Trophoblast cell (in vitro differentiated cells and primary cell): ENCODE measurements around the gene UBN1.

Source experiments
- DNase-seq, 2 donors: peaks; one replicate each; pipeline ENCODE4 v3.0.0-alpha.2; 2016
- H2AFZ ChIP-seq: 2 replicates; pipeline ENCODE4 v1.6.1; 2013; ENCODE audit warnings: low read length, moderate library complexity, mild to moderate bottlenecking; ENCODE audit not compliant: insufficient read depth, poor library complexity
- H2AK5ac ChIP-seq: 2 replicates; pipeline ENCODE4 v1.6.1; 2013; ENCODE audit warnings: mild to moderate bottlenecking, low read length
- H2BK120ac ChIP-seq: 2 replicates; pipeline ENCODE4 v1.6.1; 2013; ENCODE audit warnings: low read length, mild to moderate bottlenecking, moderate library complexity; ENCODE audit not compliant: insufficient read depth, poor library complexity
- H2BK12ac ChIP-seq: 2 replicates; pipeline ENCODE4 v1.6.1; 2013; ENCODE audit warnings: mild to moderate bottlenecking, low read length, moderate library complexity
- H2BK5ac ChIP-seq: 2 replicates; pipeline ENCODE4 v1.6.1; 2013; ENCODE audit warnings: low read length, low read depth, moderate library complexity, mild to moderate bottlenecking; ENCODE audit not compliant: poor library complexity
- H3K14ac ChIP-seq: 2 replicates; pipeline ENCODE4 v1.6.1; 2013; ENCODE audit warnings: mild to moderate bottlenecking, low read length
- H3K18ac ChIP-seq: 2 replicates; pipeline ENCODE4 v1.6.1; 2013; ENCODE audit warnings: mild to moderate bottlenecking, low read length
- H3K23ac ChIP-seq: 2 replicates; pipeline ENCODE4 v1.6.1; 2013; ENCODE audit warnings: low read length
- H3K27ac ChIP-seq: 2 replicates; pipeline ENCODE4 v1.5.1; 2013; ENCODE audit warnings: low read depth, mild to moderate bottlenecking, inconsistent platforms, low read length, moderate library complexity
- H3K27me3 ChIP-seq: 2 replicates; pipeline ENCODE4 v1.6.1; 2013; ENCODE audit warnings: inconsistent platforms, mild to moderate bottlenecking, low read length, moderate library complexity; ENCODE audit not compliant: insufficient read depth
- H3K36me3 ChIP-seq, 2 experiments: 1 replicate in 1 of 2; 2 replicates in 1 of 2; pipeline ENCODE4 v1.6.1; 2013; ENCODE audit warnings: low read length in 2 of 2, mild to moderate bottlenecking in 2 of 2, moderate library complexity in 1 of 2; ENCODE audit not compliant: insufficient read depth in 2 of 2, control insufficient read depth in 1 of 2
- H3K4ac ChIP-seq: 2 replicates; pipeline ENCODE4 v1.6.1; 2013; ENCODE audit warnings: low read depth, mild to moderate bottlenecking, low read length, moderate library complexity
- H3K4me1 ChIP-seq, 2 experiments: 1 replicate in 1 of 2; 2 replicates in 1 of 2; pipeline ENCODE4 v1.6.1; 2013; ENCODE audit warnings: low read length in 2 of 2, mild to moderate bottlenecking in 2 of 2, moderate library complexity in 1 of 2; ENCODE audit not compliant: insufficient read depth in 2 of 2, control insufficient read depth in 1 of 2
- H3K4me2 ChIP-seq: 2 replicates; pipeline ENCODE4 v1.6.1; 2013; ENCODE audit warnings: inconsistent platforms, mild to moderate bottlenecking, low read length, moderate library complexity
- H3K4me3 ChIP-seq: 2 replicates; pipeline ENCODE4 v1.5.1; 2013; ENCODE audit warnings: mild to moderate bottlenecking, low read depth, low read length, inconsistent platforms
- H3K79me1 ChIP-seq: one replicate; pipeline ENCODE4 v1.6.1; 2013; ENCODE audit warnings: low read length
- H3K79me2 ChIP-seq: 2 replicates; pipeline ENCODE4 v1.6.1; 2013; ENCODE audit warnings: low read length, mild to moderate bottlenecking; ENCODE audit not compliant: control insufficient read depth, insufficient read depth, poor library complexity
- H3K9ac ChIP-seq: 2 replicates; pipeline ENCODE4 v1.6.1; 2013; ENCODE audit warnings: mild to moderate bottlenecking, low read length
- H3K9me3 ChIP-seq: 2 replicates; pipeline ENCODE4 v1.6.1; 2013; ENCODE audit warnings: low read depth, mild to moderate bottlenecking, control low read depth, inconsistent platforms, low read length; ENCODE audit not compliant: insufficient read depth
- H4K12ac ChIP-seq: 2 replicates; pipeline ENCODE4 v1.6.1; 2013; ENCODE audit warnings: low read depth, mild to moderate bottlenecking, low read length, moderate library complexity
- H4K8ac ChIP-seq: 2 replicates; pipeline ENCODE4 v1.6.1; 2013; ENCODE audit warnings: low read depth, mild to moderate bottlenecking, low read length, moderate library complexity
- H4K91ac ChIP-seq: one replicate; pipeline ENCODE4 v1.6.1; 2013; ENCODE audit warnings: low read depth, mild to moderate bottlenecking, low read length, moderate library complexity
- WGBS: extraction: QIAGEN DNeasy Blood & Tissue Kit; methylation state at CpG from one replicate; pipeline ENCODE4 v1.1.7; 2013; ENCODE audit warnings: missing lambda C conversion rate; ENCODE audit not compliant: insufficient read length, insufficient coverage; ENCODE audit errors: extremely low coverage; 5-methylcytosine and 5-hydroxymethylcytosine counted together

UBN1 gene

GRCh38 chr16:4855804-4856203, 8.5 kb downstream of the UBN1 start:
- Histone ChIP-seq H3K79me2 (no peaks in the 10 kb centered on the region), H3K4me3 (no peak overlapping the region), H2AFZ (no peak overlapping the region), H2AK5ac (no peak overlapping the region), H3K4me2 (no peak overlapping the region), H2BK120ac (no peak overlapping the region), H4K8ac (no peak overlapping the region), H2BK5ac (no peak overlapping the region), H3K9ac (no peak overlapping the region), H3K27ac (no peak overlapping the region), H3K36me3 (peaks cover 41 to 59% of the 10 kb centered on the region in 2 experiments), H3K18ac (no peak overlapping the region), H3K14ac (no peak overlapping the region), H3K4ac (no peak overlapping the region), H3K23ac (no peak overlapping the region), H3K9me3 (no peaks in the 10 kb centered on the region), H3K4me1 (no peaks in the 10 kb centered on the region), H4K12ac (no peak overlapping the region), H3K27me3 (no peaks in the 10 kb centered on the region), H4K91ac (no peak overlapping the region), H3K79me1 (no peaks in the 10 kb centered on the region), H2BK12ac (no peak overlapping the region)
- no CpG with 5 or more reads among the region's 2 CpGs for WGBS
- DNase-seq: no peak

DNA sequence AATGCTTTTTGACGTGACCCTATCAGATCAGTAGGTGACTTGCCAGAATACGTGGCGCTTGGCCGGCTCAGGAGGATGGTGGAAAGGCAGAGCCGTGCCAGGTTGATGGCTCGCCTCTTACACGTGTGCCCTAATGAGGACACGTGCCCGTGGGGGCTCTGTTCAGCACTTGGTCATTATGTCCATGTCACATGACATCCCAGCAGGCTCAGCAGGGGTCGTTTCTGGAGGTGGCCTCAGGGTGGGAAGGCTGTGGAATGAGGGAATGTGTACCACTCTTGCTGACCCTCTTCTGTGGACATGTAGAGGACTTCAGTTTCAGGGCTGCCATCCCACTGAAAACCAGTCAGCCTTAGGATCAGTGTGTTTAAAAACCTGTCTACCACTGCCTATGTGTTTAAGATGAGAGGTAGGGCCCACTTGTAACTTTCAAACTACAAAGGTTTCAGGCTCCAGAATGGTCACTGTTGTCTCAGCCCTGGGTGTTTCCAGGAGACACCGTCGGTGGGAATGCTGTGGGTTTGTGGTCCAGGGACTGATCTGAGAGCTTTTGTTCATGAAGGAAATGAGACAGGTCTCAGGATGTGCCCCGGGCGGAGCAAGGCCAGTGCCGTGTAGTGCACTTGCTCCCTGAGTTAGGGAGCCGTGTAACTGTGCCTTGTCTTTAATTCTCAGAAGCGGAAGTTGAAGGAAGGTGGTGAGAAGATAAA, 12.1 kb downstream of the UBN1 start:
- H3K36me3 ChIP-seq: peaks cover 40 to 63% of the 10 kb centered on the region in 2 experiments
- no peak overlapping the region for H4K8ac ChIP-seq
- H2BK5ac ChIP-seq: no peak overlapping the region
- H3K4ac ChIP-seq: no peak overlapping the region
- H3K9me3 ChIP-seq: no peaks in the 10 kb centered on the region
- no peak overlapping the region for H4K91ac ChIP-seq
- H3K4me2 ChIP-seq: no peak overlapping the region
- no CpG with 5 or more reads among the region's 17 CpGs for WGBS
- H3K4me1 ChIP-seq: no peaks in the 10 kb centered on the region
- no peak overlapping the region for H2BK120ac ChIP-seq
- no peaks in the 10 kb centered on the region for H3K79me2 ChIP-seq
- H3K23ac ChIP-seq: no peak overlapping the region
- H3K79me1 ChIP-seq: no peaks in the 10 kb centered on the region
- no peak overlapping the region for H3K14ac ChIP-seq
- no peak overlapping the region for H2AFZ ChIP-seq
- H3K27me3 ChIP-seq: no peaks in the 10 kb centered on the region
- no peak overlapping the region for H3K18ac ChIP-seq
- no peak overlapping the region for H4K12ac ChIP-seq
- no peak overlapping the region for H2AK5ac ChIP-seq
- DNase-seq: no peak
- H2BK12ac ChIP-seq: no peak overlapping the region
- H3K27ac ChIP-seq: no peak overlapping the region
- H3K9ac ChIP-seq: no peak overlapping the region
- peak overlapping the region; percentile 46 for H3K4me3 ChIP-seq

- H3K79me1 ChIP-seq: no peaks in the 10 kb centered on the region
- no peak overlapping the region for H3K9ac ChIP-seq
- H3K4ac ChIP-seq: no peak overlapping the region
- no peaks in the 10 kb centered on the region for H3K27me3 ChIP-seq
- WGBS: no CpG with 5 or more reads among the region's 10 CpGs
- no peaks in the 10 kb centered on the region for H3K4me1 ChIP-seq
- H4K91ac ChIP-seq: no peak overlapping the region
- H3K27ac ChIP-seq: no peak overlapping the region
- no peaks in the 10 kb centered on the region for H3K79me2 ChIP-seq
- H3K4me3 ChIP-seq: no peak overlapping the region
- H2BK120ac ChIP-seq: no peak overlapping the region
- H3K14ac ChIP-seq: no peak overlapping the region
- H3K18ac ChIP-seq: no peak overlapping the region
- no peak overlapping the region for H4K12ac ChIP-seq
- H4K8ac ChIP-seq: no peak overlapping the region
- H3K4me2 ChIP-seq: no peak overlapping the region
- H2AK5ac ChIP-seq: no peak overlapping the region
- no peak for DNase-seq
- H3K36me3 ChIP-seq: peaks cover 35 to 61% of the 10 kb centered on the region in 2 experiments
- no peak overlapping the region for H3K23ac ChIP-seq
- H2BK5ac ChIP-seq: no peak overlapping the region
- H3K9me3 ChIP-seq: no peaks in the 10 kb centered on the region
- no peak overlapping the region for H2BK12ac ChIP-seq
- no peak overlapping the region for H2AFZ ChIP-seq
Measured at GRCh38 chr16:4859900-4860255, 12.6 kb downstream of the UBN1 start.

DNA sequence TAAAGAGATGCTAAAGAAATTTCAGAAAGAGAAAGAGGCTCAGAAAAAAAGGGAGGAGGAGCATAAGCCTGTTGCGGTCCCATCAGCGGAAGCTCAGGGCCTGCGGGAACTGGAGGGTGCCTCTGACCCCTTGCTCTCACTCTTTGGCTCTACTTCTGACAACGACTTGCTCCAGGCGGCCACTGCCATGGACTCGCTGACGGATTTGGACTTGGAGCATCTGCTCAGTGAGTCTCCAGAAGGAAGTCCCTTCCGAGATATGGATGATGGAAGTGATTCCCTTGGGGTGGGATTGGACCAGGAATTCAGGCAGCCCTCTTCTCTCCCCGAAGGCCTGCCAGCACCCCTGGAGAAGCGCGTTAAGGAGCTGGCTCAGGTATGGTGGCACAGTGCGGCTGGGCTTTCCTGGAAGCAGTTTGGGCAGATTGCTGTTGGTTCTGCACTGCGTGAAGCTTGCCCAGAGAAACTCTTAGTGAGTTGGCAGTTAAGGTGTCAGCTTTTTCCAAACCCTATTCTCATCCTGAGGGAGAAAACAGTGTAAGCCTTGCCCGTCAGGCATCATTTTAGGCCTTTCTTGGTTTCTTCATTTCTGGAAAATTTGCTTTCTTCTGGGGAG, 13.6 kb downstream of the UBN1 start:
- H3K23ac ChIP-seq: no peak overlapping the region
- no peaks in the 10 kb centered on the region for H3K4me1 ChIP-seq
- no peaks in the 10 kb centered on the region for H3K79me1 ChIP-seq
- DNase-seq: no peak
- no peak overlapping the region for H2AFZ ChIP-seq
- H3K4me3 ChIP-seq: no peak overlapping the region
- H3K14ac ChIP-seq: no peak overlapping the region
- H3K9me3 ChIP-seq: no peaks in the 10 kb centered on the region
- no peak overlapping the region for H4K8ac ChIP-seq
- H3K79me2 ChIP-seq: no peaks in the 10 kb centered on the region
- no peak overlapping the region for H2BK5ac ChIP-seq
- H2BK12ac ChIP-seq: no peak overlapping the region
- no peak overlapping the region for H4K12ac ChIP-seq
- no peak overlapping the region for H2AK5ac ChIP-seq
- no CpG with 5 or more reads among the region's 14 CpGs for WGBS
- no peak overlapping the region for H3K4ac ChIP-seq
- no peak overlapping the region for H3K4me2 ChIP-seq
- H3K27me3 ChIP-seq: no peaks in the 10 kb centered on the region
- H3K36me3 ChIP-seq: peaks cover 34 to 51% of the 10 kb centered on the region in 2 experiments
- no peak overlapping the region for H4K91ac ChIP-seq
- no peak overlapping the region for H2BK120ac ChIP-seq
- H3K18ac ChIP-seq: no peak overlapping the region
- H3K27ac ChIP-seq: no peak overlapping the region
- H3K9ac ChIP-seq: no peak overlapping the region
